HG02678 (cell line): Measurements from ENCODE around the gene MAGOHB.
"Not testable (repeated sequence)": the region's sequence is repeated elsewhere in the genome, so short reads cannot be mapped to it uniquely, and the experiment has no call there.

ENCODE experiments used
- ATAC-seq: cut with Tn5 transposase; IDR thresholded peaks from one replicate; pipeline ENCODE4 v1.9.1; 2021; ENCODE audit warnings: mild to moderate bottlenecking, moderate library complexity; ENCODE audit not compliant: unreplicated experiment

Gene MAGOHB

GRCh38 chr12:10613349-10614055 lies at the start of gene MAGOHB:
TSS of gene MAGOHB (minus strand) at chr12:10613609. CDS start at chr12:10613532, 77 bp downstream.
- ATAC-seq: peak; percentile 96

DNA sequence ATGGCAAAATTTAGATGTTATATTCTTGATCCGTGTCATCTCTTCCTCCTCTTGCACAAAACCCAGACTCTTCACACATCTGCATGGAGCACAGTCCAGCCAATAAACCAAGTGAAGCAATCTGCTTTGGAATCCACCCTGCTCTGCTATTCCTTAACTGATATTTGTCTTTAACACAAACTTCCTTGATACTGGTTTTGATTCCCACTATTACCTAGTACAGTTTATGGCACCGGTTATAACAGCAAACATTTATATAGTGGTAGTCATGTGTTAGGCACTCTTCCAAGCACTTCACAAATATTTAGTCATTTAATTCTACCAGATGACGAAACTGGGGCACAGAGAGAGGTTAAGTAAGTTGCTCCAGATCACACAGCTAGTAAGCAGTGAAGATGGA lies 47.9 kb upstream of the MAGOHB start:
- ATAC-seq: no peak

GRCh38 chr12:10654003-10654402 lies 40.6 kb upstream of the MAGOHB start:
- ATAC-seq: no peak

GRCh38 chr12:10652192-10652591 lies 38.8 kb upstream of the MAGOHB start:
- no peak for ATAC-seq

- ATAC-seq: not testable (repeated sequence)
These were observed 33.2 kb upstream of the MAGOHB start for GRCh38 chr12:10646576-10646975.

GRCh38 chr12:10645910-10646309 lies 32.5 kb upstream of the MAGOHB start:
- ATAC-seq: no peak

- ATAC-seq: no peak
These were observed 28.5 kb upstream of the MAGOHB start for GRCh38 chr12:10641735-10642500.

DNA sequence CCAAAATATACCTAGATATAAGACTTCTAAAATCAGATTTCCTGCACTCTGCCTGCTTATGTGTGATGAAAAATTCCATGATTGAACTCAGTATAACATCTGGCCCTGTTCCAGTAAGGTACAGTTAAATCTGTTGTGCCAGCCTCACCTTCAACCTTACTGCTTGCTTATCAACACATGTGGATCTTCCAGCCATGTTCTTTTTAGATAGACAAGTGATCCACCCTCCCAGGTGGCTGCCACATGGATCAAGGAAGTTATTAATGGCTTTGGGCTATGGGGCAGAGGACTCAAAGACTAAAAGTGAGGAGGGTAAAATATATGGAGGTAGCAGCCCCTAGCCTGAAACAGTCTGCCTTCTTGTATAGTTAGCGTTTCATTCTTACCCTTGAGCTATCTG lies 25.3 kb upstream of the MAGOHB start:
- no peak for ATAC-seq

- ATAC-seq: no peak
These were observed 23.2 kb upstream of the MAGOHB start for GRCh38 chr12:10636611-10637010.

DNA sequence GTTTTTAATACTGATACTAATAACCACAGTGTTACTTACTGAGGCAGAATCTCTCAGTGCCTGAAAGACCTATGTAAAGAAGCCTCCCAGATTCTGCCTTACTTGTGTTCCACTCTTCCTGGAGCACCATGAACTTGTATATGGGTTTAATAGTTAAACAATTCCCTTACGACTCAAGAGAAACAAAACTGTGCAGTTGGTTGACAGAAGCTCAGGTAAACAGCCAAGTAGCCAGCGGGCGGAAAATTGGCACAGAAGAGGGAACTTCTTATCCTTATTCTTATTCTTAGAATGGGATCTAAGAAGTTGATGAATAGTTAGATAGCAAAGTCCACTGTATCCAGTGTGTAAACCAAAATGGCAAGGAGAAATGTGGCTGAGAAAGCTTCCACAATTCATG lies 22.7 kb upstream of the MAGOHB start:
- ATAC-seq: no peak

DNA sequence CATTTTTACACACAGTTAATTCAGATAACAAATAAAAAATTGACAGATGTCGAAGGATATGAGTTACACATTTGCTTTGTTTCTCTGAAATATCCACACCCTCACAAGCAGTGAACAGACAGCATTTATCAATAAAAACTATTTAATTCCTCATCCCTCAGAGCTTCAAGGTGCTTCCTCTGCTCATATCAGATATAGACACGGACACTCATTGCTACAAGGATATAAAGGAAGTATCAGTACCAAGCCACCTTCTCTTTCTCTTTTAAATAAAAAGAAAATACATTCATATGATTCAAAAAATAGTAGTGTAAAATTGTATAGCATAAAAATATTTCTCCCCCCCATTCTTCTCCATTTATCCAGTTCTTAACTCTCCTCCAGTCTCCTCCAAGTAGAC lies 21.9 kb upstream of the MAGOHB start:
- no peak for ATAC-seq

DNA sequence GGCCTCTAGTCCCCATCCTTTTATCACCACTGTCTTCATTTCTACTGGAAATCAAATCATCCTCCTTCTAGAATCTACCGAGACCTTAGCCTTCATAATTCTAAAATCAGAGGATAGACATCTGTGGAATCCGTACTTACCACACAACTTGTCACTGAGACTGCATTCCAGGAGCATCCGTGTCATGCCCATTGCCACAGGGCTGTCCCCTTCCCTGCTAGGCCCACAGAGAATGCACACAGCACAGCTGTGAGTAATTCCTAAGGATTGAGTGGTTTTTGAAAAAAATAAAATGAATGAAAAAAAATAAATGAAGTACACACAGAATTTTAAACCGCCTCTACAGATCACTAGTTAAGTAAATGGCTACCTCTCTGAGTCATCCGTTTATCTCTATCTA lies 21.0 kb upstream of the MAGOHB start:
- no peak for ATAC-seq

DNA sequence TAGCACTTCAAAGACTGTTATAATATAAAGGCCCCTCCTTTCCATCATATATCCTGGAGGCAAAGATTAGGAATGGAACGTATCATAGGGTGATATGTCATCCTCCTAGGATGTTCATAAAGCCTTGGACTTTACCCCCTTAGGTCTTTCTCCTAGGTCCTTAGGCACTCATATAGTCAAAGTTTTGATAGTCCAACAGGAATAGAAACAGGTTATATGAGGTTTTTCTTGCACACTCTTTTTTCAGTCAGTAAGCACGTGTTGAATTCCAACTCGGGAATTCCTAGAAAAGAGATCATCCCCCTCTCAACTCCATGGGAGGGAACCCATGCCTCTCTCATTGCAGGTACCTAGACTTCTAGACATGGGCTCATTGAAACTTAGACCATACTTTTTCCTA lies 20.1 kb upstream of the MAGOHB start:
- no peak for ATAC-seq

DNA sequence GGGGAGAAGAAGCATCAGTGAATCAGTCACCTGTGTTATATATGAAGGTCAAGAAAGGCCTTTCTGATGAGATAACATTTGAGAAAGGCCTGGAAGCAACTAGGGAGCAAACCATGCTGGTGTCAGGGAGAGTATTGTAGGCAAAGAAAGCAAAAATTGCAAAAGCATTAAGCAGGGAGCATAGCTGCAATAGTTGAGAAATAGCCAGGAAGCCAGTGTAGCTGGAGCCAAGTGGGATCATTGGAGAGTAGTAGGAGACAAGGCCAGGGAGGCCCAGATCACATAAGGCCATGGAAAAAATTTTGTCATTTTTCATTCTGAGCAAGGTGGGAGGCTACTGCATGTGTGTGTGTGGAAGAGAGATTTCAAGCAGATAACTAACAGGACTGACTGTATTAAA lies 18.8 kb upstream of the MAGOHB start:
- no peak for ATAC-seq

GRCh38 chr12:10624605-10625004 lies 11.2 kb upstream of the MAGOHB start:
- no peak for ATAC-seq

DNA sequence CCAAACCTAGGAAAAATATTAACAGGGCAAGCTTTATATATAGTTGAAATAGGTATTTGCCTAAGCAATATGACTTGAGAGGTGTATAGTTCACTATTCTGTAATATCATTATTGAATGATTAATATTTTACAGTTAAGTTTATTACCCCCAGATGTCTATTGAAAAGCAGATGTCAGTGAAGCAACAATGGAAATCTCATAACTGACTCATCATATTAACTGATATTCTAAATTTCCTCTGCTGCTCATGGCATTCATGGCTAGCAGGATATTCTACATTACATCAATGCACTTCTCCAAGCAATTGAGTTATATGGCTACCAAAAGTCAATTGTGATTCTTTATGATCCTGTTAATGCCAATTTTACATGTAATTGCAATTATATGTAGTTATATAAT lies 9.7 kb upstream of the MAGOHB start:
- no peak for ATAC-seq

DNA sequence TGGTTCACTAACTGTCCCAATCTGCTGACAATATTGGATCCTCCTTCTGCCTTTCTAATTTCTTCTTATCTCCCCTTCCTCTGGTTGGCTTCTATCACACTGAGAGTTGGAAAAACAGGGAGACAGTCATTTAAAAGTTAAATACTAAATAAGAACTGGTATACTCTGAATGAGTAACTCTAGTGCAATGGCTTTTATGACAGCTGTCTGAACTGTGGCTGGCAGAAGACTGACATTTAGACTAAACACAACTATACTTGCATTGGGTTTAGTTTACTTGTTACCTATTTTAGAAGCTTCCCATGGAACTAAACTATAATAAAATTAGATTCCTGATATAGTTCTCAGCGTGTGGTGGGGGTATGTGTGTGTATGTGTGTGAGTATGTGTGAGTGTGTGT lies 7.9 kb upstream of the MAGOHB start:
- no peak for ATAC-seq

DNA sequence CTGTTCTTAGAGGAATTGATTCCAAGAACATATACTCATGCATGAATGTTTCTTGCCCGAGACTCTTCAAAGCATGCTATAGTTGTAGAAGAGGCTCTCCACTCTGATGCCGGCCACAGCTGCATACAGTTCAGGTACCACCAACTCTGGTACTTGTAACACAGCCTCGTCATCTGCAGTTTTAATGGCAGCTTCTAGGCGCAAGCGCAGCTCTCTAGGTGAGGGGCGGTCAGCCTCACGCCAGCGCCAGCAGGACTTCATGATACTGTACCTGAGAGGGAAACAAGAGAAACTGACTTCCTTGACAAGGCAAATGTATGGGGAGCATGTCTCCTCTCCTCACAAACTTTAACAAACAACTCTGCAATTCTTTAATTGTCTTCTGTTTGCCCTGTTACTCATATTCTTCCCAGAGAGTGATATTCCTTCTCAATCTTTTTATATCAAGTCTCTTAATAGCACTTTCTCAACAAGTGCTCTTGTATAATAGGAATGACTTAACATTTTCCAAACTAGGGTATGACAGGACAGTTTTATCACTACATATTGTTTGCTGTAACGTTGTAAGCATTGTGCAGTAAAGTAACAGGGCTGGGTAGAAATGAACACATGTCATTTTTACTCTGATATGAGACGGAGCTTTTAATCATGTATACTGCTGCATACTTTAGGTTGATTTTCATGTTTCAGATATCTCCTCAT lies 6.8 kb upstream of the MAGOHB start:
- no peak for ATAC-seq

DNA sequence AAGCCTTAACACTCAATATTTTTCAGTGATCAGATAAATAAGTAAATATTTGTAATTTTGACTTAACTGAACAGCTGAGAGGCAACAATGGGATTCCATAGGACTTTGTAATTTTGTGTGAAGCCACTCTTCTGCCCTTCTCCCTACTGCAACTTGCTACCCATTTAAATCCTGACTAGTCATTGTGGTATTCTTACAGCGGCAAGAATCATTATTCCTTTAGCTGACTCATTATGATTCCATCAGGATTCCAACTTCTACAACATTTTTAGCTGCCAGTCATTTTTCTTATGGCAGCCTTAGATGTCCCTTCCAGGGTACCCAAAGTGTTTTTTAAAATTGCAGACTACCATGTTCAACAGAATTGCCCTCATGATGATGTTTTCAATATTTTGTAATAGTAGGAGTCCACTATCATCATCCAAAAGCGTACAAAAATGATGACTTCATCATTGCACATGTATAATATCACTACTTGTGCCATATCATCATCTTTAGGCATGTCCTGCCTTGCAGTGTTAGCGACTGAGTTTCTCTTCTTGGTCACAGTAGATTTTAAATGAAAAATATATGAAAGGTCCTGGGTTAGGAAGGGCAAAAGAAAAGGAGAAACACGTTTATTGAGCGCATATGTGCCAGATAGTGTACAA lies 5.1 kb upstream of the MAGOHB start:
- ATAC-seq: no peak

GRCh38 chr12:10617863-10618262 lies 4.5 kb upstream of the MAGOHB start:
- no peak for ATAC-seq

GRCh38 chr12:10615532-10615931 lies 2.1 kb upstream of the MAGOHB start:
- no peak for ATAC-seq

- no peak for ATAC-seq
These were observed 604 bp upstream of the MAGOHB start for GRCh38 chr12:10614056-10614370.
